NOMO-1 treated with DMSO at 0.1 percent for 48 hours (cell line): ENCODE measurements around the gene DTHD1.

Experiments used
- DNase-seq: peaks from one replicate; lab custom pipeline; 2025; ENCODE audit not compliant: unreplicated experiment; lab: John Stamatoyannopoulos, UW

DTHD1 gene

GRCh38 chr4:36269101-36269500 is 12.3 kb upstream of the DTHD1 start:
- DNase-seq: no peak

- no peak for DNase-seq
These were observed 11.8 kb upstream of the DTHD1 start for GRCh38 chr4:36269533-36270173.

- no peak for DNase-seq
These were observed 8.1 kb upstream of the DTHD1 start for GRCh38 chr4:36273276-36273675.

GRCh38 chr4:36274158-36274557 is 7.3 kb upstream of the DTHD1 start:
- no peak for DNase-seq

- DNase-seq: no peak
These were observed 3.9 kb upstream of the DTHD1 start for GRCh38 chr4:36277533-36277932.

GRCh38 chr4:36278789-36279188 is 2.6 kb upstream of the DTHD1 start:
- DNase-seq: no peak

GRCh38 chr4:36280555-36280954 is 861 bp upstream of the DTHD1 start:
- DNase-seq: no peak

GRCh38 chr4:36282503-36283030 is 1.2 kb downstream of the DTHD1 start:
- no peak for DNase-seq

- no peak for DNase-seq
These were observed 2.6 kb downstream of the DTHD1 start for GRCh38 chr4:36283912-36284465.

- peak; percentile 84 for DNase-seq
These were observed 4.5 kb downstream of the DTHD1 start for GRCh38 chr4:36285784-36286480.

GRCh38 chr4:36286481-36286871 is 5.1 kb downstream of the DTHD1 start:
- DNase-seq: no peak

GRCh38 chr4:36288731-36289426 is 7.5 kb downstream of the DTHD1 start:
- DNase-seq: peak; percentile 73

- no peak for DNase-seq
These were observed 9.2 kb downstream of the DTHD1 start for GRCh38 chr4:36290641-36291040.

GRCh38 chr4:36292556-36293188 is 11.3 kb downstream of the DTHD1 start:
- DNase-seq: peak; percentile 43

GRCh38 chr4:36301127-36301526 is 19.7 kb downstream of the DTHD1 start:
- DNase-seq: no peak

GRCh38 chr4:36303426-36304137 is 22.2 kb downstream of the DTHD1 start:
- DNase-seq: peak; percentile 92

GRCh38 chr4:36304138-36304681 is 22.8 kb downstream of the DTHD1 start:
- DNase-seq: no peak

- DNase-seq: no peak
These were observed 26.7 kb downstream of the DTHD1 start for GRCh38 chr4:36308150-36308549.

- peak; percentile 20 for DNase-seq
These were observed 28.8 kb downstream of the DTHD1 start for GRCh38 chr4:36310216-36310615.

- DNase-seq: peak; percentile 92
These were observed 29.4 kb downstream of the DTHD1 start for GRCh38 chr4:36310793-36311192.
